Upper lobe of left lung (tissue), 6 donors: ENCODE measurements around the gene KDM1A. TPM values are rescaled to one million over a fixed set of nuclear protein-coding genes. Genes with fewer than 3 reads are reported as not detected.

ENCODE experiments used
- ATAC-seq, 2 donors: fragments of 200-7000 bp; cut with Tn5 transposase; one replicate each; pipeline ENCODE4 v1.9.1; 2022; ENCODE audit warnings: mild to moderate bottlenecking in 2 of 2, moderate library complexity in 2 of 2; ENCODE audit not compliant: low FRiP score in 2 of 2
- DNase-seq, 2 donors: peaks; one replicate each; pipeline ENCODE4 v3.0.0-alpha.2; 2019 to 2020
- H3K27ac ChIP-seq, 4 donors: fragments of 200-600 bp; sonication (generic); one replicate each; pipeline ENCODE4 v1.5.1; 2016 to 2019
- H3K27me3 ChIP-seq, 4 donors: fragments of 200-600 bp; sonication (generic); one replicate each; pipeline ENCODE4 v1.5.1; 2017 to 2019
- H3K36me3 ChIP-seq, 4 donors: fragments of 200-600 bp; sonication (generic); one replicate each; pipeline ENCODE4 v1.5.1; 2016 to 2019
- H3K4me1 ChIP-seq, 4 donors: fragments of 200-600 bp; sonication (generic); one replicate each; pipeline ENCODE4 v1.5.1; 2018 to 2019
- H3K4me3 ChIP-seq, 4 donors: fragments of 200-600 bp; sonication (generic); one replicate each; pipeline ENCODE4 v1.5.1; 2017 to 2019; ENCODE audit warnings: mild to moderate bottlenecking in 2 of 4, moderate library complexity in 1 of 4
- H3K9me3 ChIP-seq, 4 donors: fragments of 200-600 bp; sonication (generic); one replicate each; pipeline ENCODE4 v1.5.1; 2018 to 2019
- CTCF ChIP-seq, 6 experiments: fragments of 450-650 bp in 4 of 6; fragments of 200-600 bp in 2 of 6; sonication (generic) in 2 of 6; IDR thresholded peaks; one replicate each; pipeline ENCODE4 v1.5.1; 2016 to 2019; ENCODE audit warnings: antibody characterized with exemption in 6 of 6
- EP300 ChIP-seq, 4 donors: sonication (generic); formaldehyde crosslinking; IDR thresholded peaks; one replicate each; pipeline ENCODE4 v1.5.1; 2017; ENCODE audit warnings: antibody characterized with exemption in 4 of 4, control low read depth in 2 of 4
- POLR2A ChIP-seq, 4 donors: fragments of 450-650 bp; IDR thresholded peaks; one replicate each; pipeline ENCODE4 v1.5.1; 2016 to 2017; ENCODE audit warnings: antibody characterized with exemption in 4 of 4, mild to moderate bottlenecking in 2 of 4
- POLR2AphosphoS5 ChIP-seq, 2 donors: sonication (generic); formaldehyde crosslinking; IDR thresholded peaks; one replicate each; pipeline ENCODE4 v1.5.1; 2017; ENCODE audit warnings: antibody characterized with exemption in 2 of 2
- WGBS, 2 donors: methylation state at CpG; one replicate each; pipeline ENCODE4 v1.1.5; 2017 to 2018; 5-methylcytosine and 5-hydroxymethylcytosine counted together
- total RNA-seq, 6 donors: library from RNA; depleted of rRNA in 4 of 6; stranded (reverse); fragments of >200 nt in 4 of 6; gene quantifications; one replicate each; pipeline versions ENCODE4 v1.1.0 to v1.2.1, GENCODE V29; 2016 to 2021
- donor health status: DM: no; HTN: no; CAD: no; lungs with moderate emphysema.
- donor health status: DM: no; HTN: yes; CAD: no; lungs with severe emphysema.

KDM1A gene
- total RNA-seq, 6 donors from 2014 or later, result 29.0 to 56.7 (median 42.6) TPM

GRCh38 chr1:23035823-23036452, 16.7 kb downstream of the KDM1A start:
- Histone ChIP-seq H3K4me3 (no peak overlapping the region), H3K27me3 (no peaks in the 10 kb centered on the region), H3K27ac (no peak overlapping the region), H3K36me3 (no peaks in the 10 kb centered on the region), H3K4me1 (peaks cover 0 to 4% (median 1%) of the 10 kb centered on the region in 4 donors), H3K9me3 (no peaks in the 10 kb centered on the region)
- 90 to 95% methylated on average over 2 of the region's 2 CpGs for WGBS, 2 donors
- TF ChIP-seq EP300 (IDR thresholded peaks at IDR 0.05) (no peak), POLR2A (IDR thresholded peaks at IDR 0.05) (no peak)
- no peak for DNase-seq
- no peak for ATAC-seq

GRCh38 chr1:23037081-23037740, 17.9 kb downstream of the KDM1A start:
- Histone ChIP-seq H3K36me3 (no peaks in the 10 kb centered on the region), H3K4me3 (no peak overlapping the region), H3K27me3 (no peaks in the 10 kb centered on the region), H3K4me1 (peaks cover 0 to 4% (median 1%) of the 10 kb centered on the region in 4 donors), H3K27ac (no peak overlapping the region), H3K9me3 (no peaks in the 10 kb centered on the region)
- no peak for TF ChIP-seq CTCF (IDR thresholded peaks at IDR 0.05)
- no peak for TF ChIP-seq POLR2AphosphoS5 (IDR thresholded peaks at IDR 0.05)
- no peak for TF ChIP-seq EP300 (IDR thresholded peaks at IDR 0.05)
- TF ChIP-seq POLR2A (IDR thresholded peaks at IDR 0.05), result no peak
- ATAC-seq (no peak), DNase-seq (no peak)
- WGBS, 2 donors, result 88 to 93% methylated on average over 3 to 4 of the region's 4 CpGs

GRCh38 chr1:23039308-23039826, 20.1 kb downstream of the KDM1A start:
- Histone ChIP-seq H3K27ac (no peak overlapping the region), H3K4me3 (no peak overlapping the region), H3K36me3 (no peaks in the 10 kb centered on the region), H3K9me3 (no peaks in the 10 kb centered on the region), H3K27me3 (no peaks in the 10 kb centered on the region), H3K4me1 (peaks cover 0 to 4% (median 1%) of the 10 kb centered on the region in 4 donors)
- no peak for TF ChIP-seq EP300 (IDR thresholded peaks at IDR 0.05)
- TF ChIP-seq CTCF (IDR thresholded peaks at IDR 0.05), result no peak
- no peak for TF ChIP-seq POLR2A (IDR thresholded peaks at IDR 0.05)
- TF ChIP-seq POLR2AphosphoS5 (IDR thresholded peaks at IDR 0.05), result no peak
- no peak for DNase-seq
- ATAC-seq, result no peak
- WGBS, 2 donors, result 65 to 74% methylated on average over 7 of the region's 7 CpGs

GRCh38 chr1:23040509-23040908, 21.2 kb downstream of the KDM1A start:
- Histone ChIP-seq H3K36me3 (no peaks in the 10 kb centered on the region), H3K27ac (no peak overlapping the region), H3K4me1 (peaks cover 0 to 4% (median 2%) of the 10 kb centered on the region in 4 donors), H3K27me3 (no peaks in the 10 kb centered on the region), H3K4me3 (no peak overlapping the region), H3K9me3 (no peaks in the 10 kb centered on the region)
- TF ChIP-seq EP300 (IDR thresholded peaks at IDR 0.05), result no peak
- DNase-seq (no peak), ATAC-seq (no peak)
- WGBS, 2 donors, result 84 to 87% methylated on average over 5 of the region's 5 CpGs

- DNase-seq (no peak), ATAC-seq (no peak)
- Histone ChIP-seq H3K36me3 (no peaks in the 10 kb centered on the region), H3K4me3 (no peak overlapping the region), H3K9me3 (no peaks in the 10 kb centered on the region), H3K27me3 (no peaks in the 10 kb centered on the region), H3K27ac (no peak overlapping the region), H3K4me1 (peaks cover 0 to 5% (median 4%) of the 10 kb centered on the region in 4 donors)
- WGBS, 2 donors, result 81 to 92% methylated on average over 3 of the region's 3 CpGs
- TF ChIP-seq POLR2AphosphoS5 (IDR thresholded peaks at IDR 0.05), result no peak
- TF ChIP-seq CTCF (IDR thresholded peaks at IDR 0.05), result no peak
- no peak for TF ChIP-seq EP300 (IDR thresholded peaks at IDR 0.05)
- no peak for TF ChIP-seq POLR2A (IDR thresholded peaks at IDR 0.05)
These were observed 24.8 kb downstream of the KDM1A start for GRCh38 chr1:23044035-23044434.
